H1 (cell line): Measurements from ENCODE around the gene ZFP64. TPM values are rescaled to one million over a fixed set of nuclear protein-coding genes. Genes with fewer than 3 reads are reported as not detected.

Experiments used
- CTCF ChIA-PET: fragments of 300-600 bp; sonication (Branson Sonifier 250); formaldehyde crosslinking; loops from one replicate; lab custom pipeline; 2021; ENCODE audit not compliant: partially characterized antibody; lab: Charles Lee
- POLR2A ChIA-PET: fragments of 300-600 bp; sonication (Branson Sonifier 250); formaldehyde crosslinking; loops from one replicate; lab custom pipeline; 2021; ENCODE audit warnings: inconsistent platforms; ENCODE audit not compliant: partially characterized antibody; lab: Charles Lee
- DNase-seq, 2 experiments: peaks; one replicate each; pipeline versions ENCODE4 v3.0.0 to v3.0.0-alpha.2; 2010 to 2022; ENCODE audit warnings: low spot score in 2 of 2, low read depth in 1 of 2, mixed read lengths in 1 of 2
- FAIRE-seq: peaks from 2 replicates; lab custom pipeline; 2011; peaks lifted over from hg19 to GRCh38; lab: Jason Lieb, UNC
- H2AFZ ChIP-seq: 2 replicates; pipeline ENCODE4 v1.8.1; 2012; ENCODE audit warnings: low read length, inconsistent platforms
- H2AK5ac ChIP-seq: 2 replicates; pipeline ENCODE4 v1.6.1; 2013; ENCODE audit warnings: low read depth, low read length
- H2BK120ac ChIP-seq: replicated peaks from 2 replicates; pipeline ENCODE3; 2013; ENCODE audit warnings: low read depth, low read length, inconsistent platforms
- H2BK12ac ChIP-seq: 2 replicates; pipeline ENCODE4 v1.6.1; 2013; ENCODE audit warnings: low read depth, low read length
- H2BK15ac ChIP-seq: 2 replicates; pipeline ENCODE4 v1.6.1; 2013; ENCODE audit warnings: low read length
- H2BK20ac ChIP-seq: 2 replicates; pipeline ENCODE4 v1.6.1; 2013; ENCODE audit warnings: low read length
- H2BK5ac ChIP-seq: 2 replicates; pipeline ENCODE4 v1.6.1; 2013; ENCODE audit warnings: low read depth, low read length
- H3K14ac ChIP-seq: 2 replicates; pipeline ENCODE4 v1.6.1; 2013; ENCODE audit warnings: inconsistent platforms; ENCODE audit not compliant: insufficient read length
- H3K18ac ChIP-seq: 2 replicates; pipeline ENCODE4 v1.6.1; 2013; ENCODE audit warnings: low read length; ENCODE audit errors: extremely low read depth
- H3K23ac ChIP-seq: 2 replicates; pipeline ENCODE4 v1.6.1; 2013; ENCODE audit warnings: inconsistent platforms; ENCODE audit not compliant: insufficient read length
- H3K23me2 ChIP-seq: 2 replicates; pipeline ENCODE4 v1.6.1; 2013; ENCODE audit warnings: low read depth, low read length
- H3K27ac ChIP-seq: 2 replicates; pipeline ENCODE4 v1.6.1; 2011; ENCODE audit warnings: low read depth, low read length, inconsistent platforms
- H3K27me3 ChIP-seq, 4 experiments: replicated peaks in 1 of 4; 1 replicate in 1 of 4; 2 replicates in 3 of 4; pipeline versions ENCODE4 v1.6.1 to v1.8.1; 2011 to 2013; ENCODE audit warnings: low read length in 3 of 4, mild to moderate bottlenecking in 3 of 4, inconsistent platforms in 2 of 4, mixed read lengths in 2 of 4, moderate library complexity in 1 of 4; ENCODE audit not compliant: control insufficient read depth in 3 of 4, insufficient read depth in 3 of 4; ENCODE audit errors: extremely low read depth in 1 of 4
- H3K36me3 ChIP-seq, 4 experiments: 2 replicates each; pipeline versions ENCODE4 v1.6.1 to v1.8.1; 2011 to 2013; ENCODE audit warnings: mild to moderate bottlenecking in 4 of 4, low read length in 3 of 4, moderate library complexity in 2 of 4, control low read depth in 1 of 4, inconsistent platforms in 1 of 4; ENCODE audit not compliant: insufficient read depth in 4 of 4, control insufficient read depth in 2 of 4
- H3K4ac ChIP-seq: replicated peaks from 2 replicates; pipeline ENCODE3; 2013; ENCODE audit warnings: low read length, low read depth, mixed read lengths, inconsistent platforms; ENCODE audit not compliant: insufficient read length
- H3K4me1 ChIP-seq, 4 experiments: replicated peaks in 1 of 4; 1 replicate in 1 of 4; 2 replicates in 3 of 4; pipeline versions ENCODE4 v1.6.1 to v1.8.1; 2011 to 2013; ENCODE audit warnings: low read length in 3 of 4, inconsistent platforms in 2 of 4, mixed read lengths in 1 of 4; ENCODE audit not compliant: insufficient read depth in 4 of 4, control insufficient read depth in 3 of 4
- H3K4me2 ChIP-seq, 2 experiments: 2 replicates each; pipeline versions ENCODE4 v1.6.1 to v1.8.1; 2011 to 2013; ENCODE audit warnings: low read depth in 2 of 2, low read length in 2 of 2, control low read depth in 1 of 2, inconsistent platforms in 1 of 2, mild to moderate bottlenecking in 1 of 2; ENCODE audit not compliant: insufficient read depth in 1 of 2
- H3K4me3 ChIP-seq, 4 experiments: fragments of 200-600, 300-600 bp in 1 of 4; sonication (generic), shearing (Covaris generic), sonication (Bioruptor Twin) in 1 of 4; 2 replicates each; pipeline versions ENCODE4 v1.5.1 to v1.8.1; 2011 to 2016; ENCODE audit warnings: low read length in 4 of 4, low read depth in 3 of 4, control low read depth in 2 of 4, inconsistent platforms in 2 of 4, mild to moderate bottlenecking in 2 of 4, mixed read lengths in 1 of 4, moderate library complexity in 1 of 4; ENCODE audit not compliant: insufficient read depth in 2 of 4; ENCODE audit errors: extremely low read depth in 1 of 4
- H3K56ac ChIP-seq: replicated peaks from 2 replicates; pipeline ENCODE3; 2013; ENCODE audit warnings: low read depth, mild to moderate bottlenecking, mixed read lengths, low read length, inconsistent platforms; ENCODE audit not compliant: insufficient read length
- H3K79me1 ChIP-seq: 2 replicates; pipeline ENCODE4 v1.6.1; 2013; ENCODE audit warnings: low read depth, low read length, control low read depth
- H3K79me2 ChIP-seq, 2 experiments: 2 replicates each; pipeline versions ENCODE4 v1.6.1 to v1.8.1; 2012 to 2013; ENCODE audit warnings: low read length in 2 of 2, mild to moderate bottlenecking in 2 of 2, inconsistent platforms in 1 of 2; ENCODE audit not compliant: insufficient read depth in 2 of 2, control insufficient read depth in 1 of 2
- H3K9ac ChIP-seq, 4 experiments: replicated peaks in 1 of 4; 1 replicate in 1 of 4; 2 replicates in 3 of 4; pipeline versions ENCODE4 v1.6.1 to v1.8.1; 2011 to 2013; ENCODE audit warnings: low read depth in 3 of 4, low read length in 3 of 4, control low read depth in 2 of 4, mild to moderate bottlenecking in 2 of 4, moderate library complexity in 2 of 4, inconsistent platforms in 1 of 4; ENCODE audit errors: extremely low read depth in 1 of 4
- H3K9me3 ChIP-seq, 2 experiments: 2 replicates each; pipeline versions ENCODE4 v1.6.1 to v1.8.1; 2012 to 2013; ENCODE audit warnings: mild to moderate bottlenecking in 2 of 2, moderate library complexity in 2 of 2, control low read depth in 1 of 2, inconsistent platforms in 1 of 2, low read depth in 1 of 2, low read length in 1 of 2, mixed read lengths in 1 of 2; ENCODE audit not compliant: insufficient read depth in 2 of 2
- H4K20me1 ChIP-seq, 2 experiments: replicated peaks in 1 of 2; 2 replicates each; pipeline versions ENCODE3 to v1.8.1; 2011 to 2013; ENCODE audit warnings: inconsistent platforms in 2 of 2, low read length in 2 of 2, mild to moderate bottlenecking in 1 of 2; ENCODE audit not compliant: insufficient read depth in 2 of 2, control insufficient read depth in 1 of 2
- H4K5ac ChIP-seq: 2 replicates; pipeline ENCODE4 v1.6.1; 2013; ENCODE audit warnings: low read length, low read depth, mixed read lengths, inconsistent platforms; ENCODE audit not compliant: insufficient read length
- H4K8ac ChIP-seq: 2 replicates; pipeline ENCODE4 v1.8.0; 2013; ENCODE audit warnings: mild to moderate bottlenecking, moderate library complexity, low read length, inconsistent platforms; ENCODE audit not compliant: insufficient read depth; ENCODE audit errors: extremely low read depth
- H4K91ac ChIP-seq: replicated peaks from 2 replicates; pipeline ENCODE3; 2013; ENCODE audit warnings: low read length, mixed read lengths, inconsistent platforms; ENCODE audit not compliant: insufficient read length
- ASH2L ChIP-seq: fragments of 200-600, 300-600 bp; sonication (generic); IDR thresholded peaks from one replicate; pipeline ENCODE4 v1.7.1; 2017; ENCODE audit warnings: low read length
- CTBP2 ChIP-seq: IDR thresholded peaks from 2 replicates; pipeline ENCODE4 v1.7.0; 2011; ENCODE audit warnings: borderline replicate concordance, mild to moderate bottlenecking, moderate library complexity, mixed read lengths, low read length; ENCODE audit not compliant: insufficient read depth, insufficient read length
- MAFK ChIP-seq: IDR thresholded peaks from 2 replicates; pipeline ENCODE4 v1.6.1; 2012; ENCODE audit warnings: low read depth, mild to moderate bottlenecking, improper control_type of control experiment, low read length
- MAX ChIP-seq: IDR thresholded peaks from 2 replicates; pipeline ENCODE4 v1.6.1; 2012; ENCODE audit warnings: inconsistent platforms
- PHF8 ChIP-seq: fragments of 200-600 bp; sonication (generic); conservative IDR thresholded peaks from 2 replicates; pipeline ENCODE4 v1.7.1; 2012; ENCODE audit warnings: low read depth, mild to moderate bottlenecking, inconsistent platforms, low read length, moderate library complexity
- RBBP5 ChIP-seq: IDR thresholded peaks from 2 replicates; pipeline ENCODE4 v1.7.1; 2012; ENCODE audit warnings: low read depth, mild to moderate bottlenecking, inconsistent platforms, low read length, moderate library complexity, borderline replicate concordance
- RNF2 ChIP-seq: fragments of 200-900, 300-1000 bp; sonication (generic); IDR thresholded peaks from 2 replicates; pipeline ENCODE4 v1.7.1; 2016; ENCODE audit warnings: borderline replicate concordance, low read depth, mild to moderate bottlenecking, antibody characterized with exemption, low read length; ENCODE audit not compliant: poor library complexity, severe bottlenecking; ENCODE audit errors: missing control alignments
- RXRA ChIP-seq: IDR thresholded peaks from 2 replicates; pipeline ENCODE4 v1.6.1; 2011; ENCODE audit warnings: low read depth, mild to moderate bottlenecking, low read length, moderate library complexity; ENCODE audit not compliant: insufficient read depth
- SRF ChIP-seq: IDR thresholded peaks from 2 replicates; pipeline ENCODE4 v1.6.1; 2011; ENCODE audit warnings: mild to moderate bottlenecking, low read depth, low read length, moderate library complexity
- TEAD4 ChIP-seq: IDR thresholded peaks from 2 replicates; pipeline ENCODE4 v1.6.1; 2012; ENCODE audit warnings: low read depth, low read length, inconsistent platforms, mixed read lengths
- WGBS, 2 experiments: shearing (Covaris generic) in 1 of 2; methylation state at CpG; one replicate each; pipeline versions ENCODE4 v1.1.6 to v1.1.7; 2013 to 2015; ENCODE audit warnings: low lambda C conversion rate in 2 of 2, mixed read lengths in 2 of 2, inconsistent platforms in 1 of 2, low coverage in 1 of 2, missing lambda C conversion rate in 1 of 2; ENCODE audit not compliant: insufficient replicate concordance in 2 of 2, insufficient coverage in 1 of 2, insufficient read length in 1 of 2; ENCODE audit errors: extremely low coverage in 1 of 2, missing lambda C conversion rate in 1 of 2; 5-methylcytosine and 5-hydroxymethylcytosine counted together
- polyA plus RNA-seq, 7 experiments: library from polyadenylated mRNA; depleted of rRNA in 3 of 7; stranded (reverse) in 5 of 7; unstranded in 2 of 7; fragments of >200 nt in 5 of 7; fragments of 200-250 nt in 2 of 7; gene quantifications; 1 replicate in 5 of 7; 2 replicates in 1 of 7; 4 replicates in 1 of 7; pipeline versions ENCODE4 v1.2.1 to v1.2.3, GENCODE V29; 2011 to 2013; ENCODE audit warnings: missing spikeins in 2 of 7, mixed read lengths in 2 of 7
- total RNA-seq: library from RNA; stranded (reverse); fragmentation: NEBNext Ultra II Directional; extraction: Animal tissue kit (Norgen Biotek cat#: 25700); gene quantifications from 2 replicates; pipeline ENCODE4 v1.2.1, GENCODE V29; 2021
- TF ChIP-seq, protein P1 (sequence below): IDR thresholded peaks from 2 replicates; pipeline ENCODE4 v1.6.1; 2011; ENCODE audit warnings: low read length, improper control_type of control experiment

ZFP64 gene
- total and polyA plus RNA-seq, 2 of the 8 experiments (the other 6 are each of a cell fraction or from before 2014, with no cell fraction given) = 25.3 to 43.7 TPM

GRCh38 chr20:52167232-52167840 lies 24.2 kb downstream of the ZFP64 start:
- ChIA-PET POLR2A (interaction anchor here (1.3 kb wide), 1 partner anchor 62 kb away, joined by 3 read pairs; no protein-coding TSS in a partner anchor), CTCF (interaction anchor here (0.6 to 1.0 kb wide), 3 partner anchors 17 to 358 kb away, joined by 3 to 4 read pairs (median 3); no protein-coding TSS in a partner anchor)
- no peak overlapping the region for H2AK5ac ChIP-seq
- H3K4me2 ChIP-seq = no peak overlapping the region
- H2AFZ ChIP-seq = no peak overlapping the region
- no peak overlapping the region for H4K8ac ChIP-seq
- WGBS, 2 experiments = 82% methylated on average over 4 of the region's 4 CpGs; no CpG with 5 or more reads in 1 of the 2 experiments
- H3K56ac ChIP-seq = no peak overlapping the region
- H3K18ac ChIP-seq = no peak overlapping the region
- H3K27me3 ChIP-seq = no peaks in the 10 kb centered on the region
- no peak overlapping the region for H3K4ac ChIP-seq
- H2BK12ac ChIP-seq = no peak overlapping the region
- H3K36me3 ChIP-seq = peaks cover 3 to 21% (median 8%) of the 10 kb centered on the region in 4 experiments; a peak in 6 of 8 replicates
- no peak for FAIRE-seq
- no peak overlapping the region for H4K91ac ChIP-seq
- no peak overlapping the region for H2BK120ac ChIP-seq
- H3K79me1 ChIP-seq = no peaks in the 10 kb centered on the region
- no peak overlapping the region for H2BK5ac ChIP-seq
- H2BK20ac ChIP-seq = no peak overlapping the region
- H3K14ac ChIP-seq = no peak overlapping the region
- H3K27ac ChIP-seq = no peak overlapping the region
- H3K4me3 ChIP-seq = no peak overlapping the region
- no peak overlapping the region for H2BK15ac ChIP-seq
- H4K20me1 ChIP-seq = peaks cover 0 to 3% of the 10 kb centered on the region in 2 experiments
- H3K79me2 ChIP-seq = no peaks in the 10 kb centered on the region
- H3K23me2 ChIP-seq = no peaks in the 10 kb centered on the region; the same call in 1 of the 2 replicates
- H3K23ac ChIP-seq = no peak overlapping the region
- H3K9ac ChIP-seq = no peak overlapping the region
- DNase-seq = no peak
- no peak overlapping the region for H4K5ac ChIP-seq
- peaks cover 3 to 6% of the 10 kb centered on the region in 2 experiments; a peak in 1 of 4 replicates for H3K9me3 ChIP-seq
- H3K4me1 ChIP-seq = no peaks in the 10 kb centered on the region
- TF ChIP-seq RBBP5 (no peak), TEAD4 (no peak), PHF8 (no peak), RNF2 (no peak), MAFK (no peak), RXRA (no peak), ASH2L (no peak), MAX (no peak), SRF (no peak), CTBP2 (no peak)
- TF ChIP-seq, protein P1, sequence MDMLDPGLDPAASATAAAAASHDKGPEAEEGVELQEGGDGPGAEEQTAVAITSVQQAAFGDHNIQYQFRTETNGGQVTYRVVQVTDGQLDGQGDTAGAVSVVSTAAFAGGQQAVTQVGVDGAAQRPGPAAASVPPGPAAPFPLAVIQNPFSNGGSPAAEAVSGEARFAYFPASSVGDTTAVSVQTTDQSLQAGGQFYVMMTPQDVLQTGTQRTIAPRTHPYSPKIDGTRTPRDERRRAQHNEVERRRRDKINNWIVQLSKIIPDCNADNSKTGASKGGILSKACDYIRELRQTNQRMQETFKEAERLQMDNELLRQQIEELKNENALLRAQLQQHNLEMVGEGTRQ = no peak
